Neural progenitor cell (in vitro differentiated cells): ENCODE data around the gene TCEANC.

Source experiments
- CTCF ChIP-seq: fragments of 200-600 bp; sonication (generic); IDR thresholded peaks from 2 replicates; pipeline ENCODE4 v1.5.1; 2017; ENCODE audit warnings: antibody characterized with exemption, mild to moderate bottlenecking
- EZH2phosphoT487 ChIP-seq: fragments of 200-600 bp; sonication (generic); IDR thresholded peaks from 2 replicates; pipeline ENCODE4 v1.6.1; 2017; ENCODE audit warnings: antibody characterized with exemption

- no peak for TF ChIP-seq CTCF
- no peak for TF ChIP-seq EZH2phosphoT487
Observed at GRCh38 chrX:13652287-13652793, 601 bp upstream of the TCEANC start.
